Neural cell (in vitro differentiated cells): ENCODE data around the gene DPYD. TPM values are rescaled to one million over a fixed set of nuclear protein-coding genes. Genes with fewer than 3 reads are reported as not detected.

Source experiments
- H2AFZ ChIP-seq: fragments of 200-600, 300-800 bp; sonication (generic), shearing (Covaris generic); 2 replicates; pipeline ENCODE4 v1.6.0; 2014; ENCODE audit warnings: low read depth, mild to moderate bottlenecking, antibody characterized with exemption, low read length, moderate library complexity
- H3F3A ChIP-seq: fragments of 200-600 bp; shearing (Covaris generic); 2 replicates; pipeline ENCODE4 v1.6.1; 2016; ENCODE audit warnings: mild to moderate bottlenecking, moderate library complexity, mixed read lengths, antibody characterized with exemption, low read length; ENCODE audit not compliant: insufficient read depth, poor library complexity, severe bottlenecking
- H3K27ac ChIP-seq: fragments of 200-600, 300-800 bp; sonication (generic), shearing (Covaris generic); 2 replicates; pipeline ENCODE4 v1.5.1; 2014; ENCODE audit warnings: mild to moderate bottlenecking, low read length, moderate library complexity
- H3K27me3 ChIP-seq: fragments of 300-800, 200-600 bp; sonication (generic), shearing (Covaris generic); 2 replicates; pipeline ENCODE4 v1.6.0; 2014; ENCODE audit warnings: mild to moderate bottlenecking, low read depth, low read length, moderate library complexity; ENCODE audit not compliant: insufficient read depth
- H3K36me3 ChIP-seq: fragments of 300-800, 200-600 bp; sonication (generic), shearing (Covaris generic); 2 replicates; pipeline ENCODE4 v1.5.1; 2014; ENCODE audit warnings: mild to moderate bottlenecking, antibody characterized with exemption, low read length, moderate library complexity; ENCODE audit not compliant: insufficient read depth
- H3K4me2 ChIP-seq: fragments of 300-800, 200-600 bp; sonication (generic), shearing (Covaris generic); 2 replicates; pipeline ENCODE4 v1.6.0; 2014; ENCODE audit warnings: mild to moderate bottlenecking, low read length
- H3K4me3 ChIP-seq: fragments of 300-800, 200-600 bp; sonication (generic), shearing (Covaris generic); 2 replicates; pipeline ENCODE4 v1.5.1; 2014; ENCODE audit warnings: mild to moderate bottlenecking, low read length, moderate library complexity
- H3K79me2 ChIP-seq: fragments of 200-600 bp; shearing (Covaris generic); replicated peaks from 2 replicates; pipeline ENCODE4 v1.6.0; 2014; ENCODE audit warnings: mild to moderate bottlenecking, low read length, moderate library complexity; ENCODE audit not compliant: insufficient read depth
- H3K9ac ChIP-seq: fragments of 300-800, 200-600 bp; sonication (generic), shearing (Covaris generic); 2 replicates; pipeline ENCODE4 v1.6.1; 2016; ENCODE audit warnings: mild to moderate bottlenecking, low read length, mixed read lengths
- H3K9me2 ChIP-seq: fragments of 200-600 bp; shearing (Covaris generic); 2 replicates; pipeline ENCODE4 v1.6.1; 2016; ENCODE audit warnings: mild to moderate bottlenecking, low read length, mixed read lengths; ENCODE audit not compliant: insufficient read depth
- H3K9me3 ChIP-seq: fragments of 200-600, 300-800 bp; sonication (generic), shearing (Covaris generic); 2 replicates; pipeline ENCODE4 v1.6.1; 2016; ENCODE audit warnings: mild to moderate bottlenecking, mixed run types, low read length, moderate library complexity, mixed read lengths
- H4K20me1 ChIP-seq: fragments of 200-600 bp; shearing (Covaris generic); 2 replicates; pipeline ENCODE4 v1.6.1; 2016; ENCODE audit warnings: mild to moderate bottlenecking, mixed run types; ENCODE audit not compliant: insufficient read depth
- CTCF ChIP-seq: fragments of 450-650 bp; IDR thresholded peaks from 2 replicates; pipeline ENCODE4 v1.5.1; 2014; ENCODE audit warnings: antibody characterized with exemption, mild to moderate bottlenecking, moderate library complexity; ENCODE audit not compliant: poor library complexity, severe bottlenecking
- EP300 ChIP-seq: fragments of 450-650 bp; conservative IDR thresholded peaks from 2 replicates; pipeline ENCODE4 v1.6.1; 2014; ENCODE audit warnings: antibody characterized with exemption, mild to moderate bottlenecking, moderate library complexity; ENCODE audit not compliant: poor library complexity, severe bottlenecking
- EZH2 ChIP-seq: fragments of 200-600, 300-800 bp; shearing (Covaris generic), sonication (generic); IDR thresholded peaks from 2 replicates; pipeline ENCODE4 v1.6.1; 2014; ENCODE audit warnings: antibody characterized with exemption, low read length, borderline replicate concordance, mild to moderate bottlenecking; ENCODE audit not compliant: insufficient read depth, poor library complexity, severe bottlenecking
- MXI1 ChIP-seq: fragments of 450-650 bp; conservative IDR thresholded peaks from 2 replicates; pipeline ENCODE4 v1.6.1; 2014; ENCODE audit warnings: antibody characterized with exemption, mild to moderate bottlenecking; ENCODE audit not compliant: poor library complexity, severe bottlenecking
- POLR2AphosphoS5 ChIP-seq: IDR thresholded peaks from 2 replicates; pipeline ENCODE4 v1.6.1; 2012
- RAD21 ChIP-seq: fragments of 450-650 bp; conservative IDR thresholded peaks from 2 replicates; pipeline ENCODE4 v1.6.1; 2014; ENCODE audit warnings: antibody characterized with exemption, mild to moderate bottlenecking, moderate library complexity
- SMC3 ChIP-seq: fragments of 450-650 bp; conservative IDR thresholded peaks from 2 replicates; pipeline ENCODE4 v1.6.1; 2014; ENCODE audit warnings: antibody characterized with exemption, mild to moderate bottlenecking, moderate library complexity; ENCODE audit not compliant: poor library complexity
- TAF1 ChIP-seq: IDR thresholded peaks from 2 replicates; pipeline ENCODE4 v1.6.1; 2012; ENCODE audit warnings: low read depth
- polyA plus RNA-seq: library from polyadenylated mRNA; depleted of rRNA; stranded (reverse); fragments of >200 nt; gene quantifications from 2 replicates; pipeline ENCODE4 v1.2.3, GENCODE V29; 2014
- TF ChIP-seq, protein P1 (sequence below): IDR thresholded peaks from 2 replicates; pipeline ENCODE4 v1.6.1; 2012; ENCODE audit warnings: borderline replicate concordance

The DPYD gene
- polyA plus RNA-seq, 1 donor from 2014 or later = 6.7 TPM

DNA sequence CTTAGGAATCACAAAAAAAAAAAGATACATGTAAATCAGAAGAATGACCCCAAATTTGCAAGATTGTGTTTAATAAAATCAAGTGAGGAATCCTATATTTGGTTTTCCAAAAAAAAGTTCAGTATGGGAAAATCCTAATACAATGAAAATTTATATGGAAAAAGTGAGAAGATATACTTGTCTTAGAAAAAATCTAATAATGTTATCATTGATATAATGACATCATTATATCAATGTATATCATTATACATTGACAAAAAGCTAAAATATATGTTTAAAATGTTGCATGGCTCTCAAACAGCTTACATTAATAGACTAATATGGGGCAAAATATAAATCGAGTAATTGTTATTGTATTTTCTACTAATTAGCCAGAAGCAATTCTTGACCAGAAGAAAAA lies 37.0 kb downstream of the DPYD start:
- Histone ChIP-seq H3K4me2 (no peak overlapping the region), H3K79me2 (no peaks in the 10 kb centered on the region), H3K27me3 (no peaks in the 10 kb centered on the region), H3F3A (no peaks in the 10 kb centered on the region), H3K9me2 (no peaks in the 10 kb centered on the region), H3K9me3 (no peaks in the 10 kb centered on the region), H3K9ac (no peak overlapping the region), H3K27ac (no peak overlapping the region), H3K36me3 (no peaks in the 10 kb centered on the region), H3K4me3 (no peak overlapping the region), H2AFZ (no peak overlapping the region), H4K20me1 (no peaks in the 10 kb centered on the region)
- TF ChIP-seq, protein P1, sequence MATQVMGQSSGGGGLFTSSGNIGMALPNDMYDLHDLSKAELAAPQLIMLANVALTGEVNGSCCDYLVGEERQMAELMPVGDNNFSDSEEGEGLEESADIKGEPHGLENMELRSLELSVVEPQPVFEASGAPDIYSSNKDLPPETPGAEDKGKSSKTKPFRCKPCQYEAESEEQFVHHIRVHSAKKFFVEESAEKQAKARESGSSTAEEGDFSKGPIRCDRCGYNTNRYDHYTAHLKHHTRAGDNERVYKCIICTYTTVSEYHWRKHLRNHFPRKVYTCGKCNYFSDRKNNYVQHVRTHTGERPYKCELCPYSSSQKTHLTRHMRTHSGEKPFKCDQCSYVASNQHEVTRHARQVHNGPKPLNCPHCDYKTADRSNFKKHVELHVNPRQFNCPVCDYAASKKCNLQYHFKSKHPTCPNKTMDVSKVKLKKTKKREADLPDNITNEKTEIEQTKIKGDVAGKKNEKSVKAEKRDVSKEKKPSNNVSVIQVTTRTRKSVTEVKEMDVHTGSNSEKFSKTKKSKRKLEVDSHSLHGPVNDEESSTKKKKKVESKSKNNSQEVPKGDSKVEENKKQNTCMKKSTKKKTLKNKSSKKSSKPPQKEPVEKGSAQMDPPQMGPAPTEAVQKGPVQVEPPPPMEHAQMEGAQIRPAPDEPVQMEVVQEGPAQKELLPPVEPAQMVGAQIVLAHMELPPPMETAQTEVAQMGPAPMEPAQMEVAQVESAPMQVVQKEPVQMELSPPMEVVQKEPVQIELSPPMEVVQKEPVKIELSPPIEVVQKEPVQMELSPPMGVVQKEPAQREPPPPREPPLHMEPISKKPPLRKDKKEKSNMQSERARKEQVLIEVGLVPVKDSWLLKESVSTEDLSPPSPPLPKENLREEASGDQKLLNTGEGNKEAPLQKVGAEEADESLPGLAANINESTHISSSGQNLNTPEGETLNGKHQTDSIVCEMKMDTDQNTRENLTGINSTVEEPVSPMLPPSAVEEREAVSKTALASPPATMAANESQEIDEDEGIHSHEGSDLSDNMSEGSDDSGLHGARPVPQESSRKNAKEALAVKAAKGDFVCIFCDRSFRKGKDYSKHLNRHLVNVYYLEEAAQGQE = no peak
- TF ChIP-seq RAD21 (no peak), TAF1 (no peak), EZH2 (no peak), CTCF (no peak), SMC3 (no peak), EP300 (no peak), MXI1 (no peak), POLR2AphosphoS5 (no peak)

- H3K9me3 ChIP-seq = no peaks in the 10 kb centered on the region
- no peak for TF ChIP-seq EZH2
- no peak for TF ChIP-seq EP300
- TF ChIP-seq MXI1 = no peak
- TF ChIP-seq, protein P1 = no peak
- TF ChIP-seq CTCF = no peak
- no peak for TF ChIP-seq POLR2AphosphoS5
- TF ChIP-seq TAF1 = no peak
- no peak for TF ChIP-seq RAD21
Measured at GRCh38 chr1:97877307-97877706, 43.5 kb downstream of the DPYD start.

More at GRCh38 chr1:97877307-97877706, 43.5 kb downstream of the DPYD start:
- Histone ChIP-seq H3K79me2 (no peaks in the 10 kb centered on the region), H4K20me1 (no peaks in the 10 kb centered on the region), H3K9me2 (no peaks in the 10 kb centered on the region), H2AFZ (no peak overlapping the region), H3F3A (no peaks in the 10 kb centered on the region), H3K4me2 (no peak overlapping the region), H3K9ac (no peak overlapping the region), H3K4me3 (no peak overlapping the region), H3K27me3 (no peaks in the 10 kb centered on the region), H3K36me3 (no peaks in the 10 kb centered on the region), H3K27ac (no peak overlapping the region)
